ENCODE results near the gene MOG. TPM values are rescaled to one million over a fixed set of nuclear protein-coding genes. Genes with fewer than 3 reads are reported as not detected.

MOG gene
- not detected in 2 replicates for total RNA-seq
- long read RNA-seq: 0 reads

GRCh38 chr6:29656798-29657197 is at the start of gene MOG:
Gene MOG (plus strand): TSS chr6:29657092. CDS start chr6:29657210, 118 bp downstream.
- H3K27ac Mint-ChIP-seq: no peak within 1 kb of the TSS
- no peaks in the 10 kb centered on the region for H3K36me3 Mint-ChIP-seq (ENCODE audit: insufficient read depth)
- no peaks in the 10 kb centered on the region for H3K9me3 Mint-ChIP-seq (ENCODE audit: low read depth)
- TF ChIP-seq, protein P1, sequence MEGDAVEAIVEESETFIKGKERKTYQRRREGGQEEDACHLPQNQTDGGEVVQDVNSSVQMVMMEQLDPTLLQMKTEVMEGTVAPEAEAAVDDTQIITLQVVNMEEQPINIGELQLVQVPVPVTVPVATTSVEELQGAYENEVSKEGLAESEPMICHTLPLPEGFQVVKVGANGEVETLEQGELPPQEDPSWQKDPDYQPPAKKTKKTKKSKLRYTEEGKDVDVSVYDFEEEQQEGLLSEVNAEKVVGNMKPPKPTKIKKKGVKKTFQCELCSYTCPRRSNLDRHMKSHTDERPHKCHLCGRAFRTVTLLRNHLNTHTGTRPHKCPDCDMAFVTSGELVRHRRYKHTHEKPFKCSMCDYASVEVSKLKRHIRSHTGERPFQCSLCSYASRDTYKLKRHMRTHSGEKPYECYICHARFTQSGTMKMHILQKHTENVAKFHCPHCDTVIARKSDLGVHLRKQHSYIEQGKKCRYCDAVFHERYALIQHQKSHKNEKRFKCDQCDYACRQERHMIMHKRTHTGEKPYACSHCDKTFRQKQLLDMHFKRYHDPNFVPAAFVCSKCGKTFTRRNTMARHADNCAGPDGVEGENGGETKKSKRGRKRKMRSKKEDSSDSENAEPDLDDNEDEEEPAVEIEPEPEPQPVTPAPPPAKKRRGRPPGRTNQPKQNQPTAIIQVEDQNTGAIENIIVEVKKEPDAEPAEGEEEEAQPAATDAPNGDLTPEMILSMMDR (IDR thresholded peaks at IDR 0.05; ENCODE audit: unreplicated experiment): no peak
- H3K27me3 Mint-ChIP-seq: peaks cover 3% of the 10 kb centered on the region
- no peak within 1 kb of the TSS for H3K4me3 Mint-ChIP-seq (ENCODE audit: low read depth)
- H3K4me1 Mint-ChIP-seq (ENCODE audit: low read depth): peaks cover 3% of the 10 kb centered on the region
- no peak for DNase-seq (ENCODE audit: low spot score, unreplicated experiment)

- Mint-ChIP-seq H3K4me3 (ENCODE audit: low read depth) (no peak overlapping the region), H3K36me3 (ENCODE audit: insufficient read depth) (peaks cover 40% of the 10 kb centered on the region), H3K4me1 (ENCODE audit: low read depth) (no peaks in the 10 kb centered on the region), H3K9me3 (ENCODE audit: low read depth) (no peaks in the 10 kb centered on the region), H3K27ac (no peak overlapping the region), H3K27me3 (no peaks in the 10 kb centered on the region)
- TF ChIP-seq, protein P1 (IDR thresholded peaks at IDR 0.05; ENCODE audit: unreplicated experiment): no peak
- no peak for DNase-seq (ENCODE audit: low spot score, unreplicated experiment)
Observed at GRCh38 chr6:29608131-29608530, 48.8 kb upstream of the MOG start.

GRCh38 chr6:29610540-29610939 is 46.4 kb upstream of the MOG start:
- Mint-ChIP-seq H3K27me3 (no peaks in the 10 kb centered on the region), H3K27ac (no peak overlapping the region), H3K9me3 (ENCODE audit: low read depth) (no peaks in the 10 kb centered on the region), H3K4me1 (ENCODE audit: low read depth) (no peaks in the 10 kb centered on the region), H3K36me3 (ENCODE audit: insufficient read depth) (peaks cover 39% of the 10 kb centered on the region), H3K4me3 (ENCODE audit: low read depth) (no peak overlapping the region)
- TF ChIP-seq, protein P1 (IDR thresholded peaks at IDR 0.05; ENCODE audit: unreplicated experiment): no peak
- no peak for DNase-seq (ENCODE audit: low spot score, unreplicated experiment)

DNA sequence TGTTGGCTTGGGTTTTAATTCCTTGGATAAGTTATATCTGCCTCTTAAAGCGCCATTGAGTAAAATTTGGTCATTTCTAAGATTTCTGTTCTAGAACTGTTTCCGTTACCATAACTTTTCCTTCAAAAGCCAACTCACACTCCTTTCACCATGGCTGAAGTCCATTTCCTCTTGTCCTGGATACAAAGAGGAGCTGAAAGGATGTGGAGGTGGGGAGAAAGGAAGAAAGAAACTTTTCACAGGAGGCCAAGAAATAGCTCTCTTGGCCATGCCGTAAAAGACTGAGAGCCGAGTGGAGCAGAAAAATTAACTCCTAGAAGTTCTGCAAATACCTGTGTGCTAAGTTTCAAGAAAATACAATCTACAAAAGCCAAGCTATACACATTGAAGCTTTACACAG is 45.5 kb upstream of the MOG start:
- Mint-ChIP-seq H3K4me3 (ENCODE audit: low read depth) (no peak overlapping the region), H3K27ac (no peak overlapping the region), H3K27me3 (no peaks in the 10 kb centered on the region), H3K4me1 (ENCODE audit: low read depth) (no peaks in the 10 kb centered on the region), H3K9me3 (ENCODE audit: low read depth) (no peaks in the 10 kb centered on the region), H3K36me3 (ENCODE audit: insufficient read depth) (peaks cover 34% of the 10 kb centered on the region)
- no peak for DNase-seq (ENCODE audit: low spot score, unreplicated experiment)
- TF ChIP-seq, protein P1 (IDR thresholded peaks at IDR 0.05; ENCODE audit: unreplicated experiment): no peak

DNA sequence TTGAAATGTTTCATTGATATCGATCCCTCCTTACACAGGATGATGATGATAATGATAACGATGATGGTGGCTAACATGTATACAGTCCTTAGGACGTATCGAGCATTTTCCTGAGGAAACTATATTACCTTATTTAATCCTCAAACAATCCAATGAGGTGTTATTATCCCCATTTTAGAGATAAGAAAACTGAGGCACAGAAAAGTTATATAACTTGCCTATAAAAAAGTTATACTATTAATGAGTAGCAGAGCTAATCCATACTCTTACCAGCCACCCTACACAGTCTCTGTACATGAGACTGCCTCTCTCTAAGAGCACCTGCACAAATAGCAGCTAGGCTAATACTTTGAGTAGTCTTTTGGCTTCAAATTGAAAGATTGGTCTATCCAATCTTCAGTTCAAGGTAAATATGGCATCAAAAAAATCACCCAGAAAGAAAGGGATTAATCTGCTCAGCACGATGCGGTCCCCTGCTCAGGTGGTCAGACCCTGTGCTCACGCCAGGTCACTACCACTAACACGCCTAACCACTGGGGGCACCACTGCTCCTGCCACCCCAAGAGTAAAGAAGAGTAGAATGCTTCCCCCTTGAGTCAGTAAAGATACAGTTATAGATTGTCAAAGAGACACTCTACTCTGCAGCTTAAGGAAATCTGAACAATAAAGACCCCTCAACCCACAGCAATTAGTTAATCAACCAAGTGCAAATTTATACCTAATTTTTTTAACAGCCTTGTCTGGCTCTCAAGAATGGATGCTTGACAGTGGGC is 38.9 kb upstream of the MOG start:
- H3K27me3 Mint-ChIP-seq: no peaks in the 10 kb centered on the region

More for the DNA sequence above, 38.9 kb upstream of the MOG start:
- H3K9me3 Mint-ChIP-seq (ENCODE audit: low read depth): no peaks in the 10 kb centered on the region
- DNase-seq (ENCODE audit: low spot score, unreplicated experiment): no peak
- no peak overlapping the region for H3K27ac Mint-ChIP-seq
- H3K4me1 Mint-ChIP-seq (ENCODE audit: low read depth): no peaks in the 10 kb centered on the region
- H3K4me3 Mint-ChIP-seq (ENCODE audit: low read depth): no peak overlapping the region
- TF ChIP-seq, protein P1 (IDR thresholded peaks at IDR 0.05; ENCODE audit: unreplicated experiment): peak; percentile 35
- peaks cover 35% of the 10 kb centered on the region for H3K36me3 Mint-ChIP-seq (ENCODE audit: insufficient read depth)

Data from progenitor cell of endocrine pancreas (in vitro differentiated cells).